Stimulated activated CD4-positive, alpha-beta T cell treated with anti-CD3 and anti-CD28 coated beads, Interleukin-1b, Interleukin-23, amount 100 ng/mL, for 48 hours (primary cell): ENCODE data around the gene CCDC112.
"Not testable (repeated sequence)": the region's sequence is repeated elsewhere in the genome, so short reads cannot be mapped to it uniquely, and the experiment has no call there.

Source experiments
- DNase-seq: peaks from one replicate; pipeline ENCODE4 v3.0.0-alpha.2; 2020

CCDC112 gene

DNA sequence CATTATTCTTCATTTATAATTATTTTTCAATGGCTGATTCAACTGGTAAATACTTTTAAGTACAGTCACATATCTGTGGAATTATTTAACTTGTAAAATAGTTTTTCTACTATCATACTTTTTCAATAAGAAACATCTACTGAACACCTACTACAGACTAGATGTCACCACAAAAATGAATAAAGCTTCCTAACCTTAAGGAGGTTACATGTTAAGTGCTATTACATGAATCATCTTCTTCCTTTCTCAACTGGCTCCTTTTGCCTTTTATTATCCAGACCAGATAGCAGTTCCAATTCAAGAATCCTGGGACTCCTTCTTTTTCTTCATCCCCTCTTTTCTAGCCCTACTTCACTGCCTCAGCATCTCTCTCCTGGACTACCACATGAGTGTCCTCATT lies 38.5 kb downstream of the CCDC112 start:
- no peak for DNase-seq

GRCh38 chr5:115249379-115249778 lies 47.1 kb downstream of the CCDC112 start:
- DNase-seq, result not testable (repeated sequence)

DNA sequence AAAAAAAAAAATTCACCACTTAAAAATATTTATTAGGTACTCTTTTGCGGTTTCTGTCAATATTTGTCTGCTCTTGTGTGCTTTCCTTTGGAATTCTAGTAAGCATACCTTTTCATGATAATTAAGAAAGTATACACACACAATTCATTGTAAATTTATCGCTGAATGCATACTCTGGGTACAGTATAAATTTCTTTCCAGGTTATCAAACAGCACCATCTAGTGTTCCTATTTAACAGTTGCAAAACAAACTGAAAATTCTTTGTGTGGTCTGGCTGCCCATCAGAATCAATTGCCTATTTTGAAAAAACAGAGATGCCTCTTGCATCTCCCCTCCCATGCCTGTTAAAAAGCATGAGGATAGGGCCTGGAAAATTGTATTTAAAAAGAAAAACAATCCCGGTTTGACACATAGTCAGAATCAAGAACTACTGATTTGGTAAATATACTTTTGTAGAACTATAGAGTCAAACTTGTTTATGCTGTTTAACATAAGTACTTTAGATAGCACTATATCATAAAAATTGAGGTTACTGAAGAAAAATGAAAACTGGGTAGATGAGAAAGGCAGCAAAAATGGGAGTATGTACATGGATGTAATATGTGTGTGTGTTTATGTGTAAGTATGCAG lies 50.0 kb downstream of the CCDC112 start:
- no peak for DNase-seq

DNA sequence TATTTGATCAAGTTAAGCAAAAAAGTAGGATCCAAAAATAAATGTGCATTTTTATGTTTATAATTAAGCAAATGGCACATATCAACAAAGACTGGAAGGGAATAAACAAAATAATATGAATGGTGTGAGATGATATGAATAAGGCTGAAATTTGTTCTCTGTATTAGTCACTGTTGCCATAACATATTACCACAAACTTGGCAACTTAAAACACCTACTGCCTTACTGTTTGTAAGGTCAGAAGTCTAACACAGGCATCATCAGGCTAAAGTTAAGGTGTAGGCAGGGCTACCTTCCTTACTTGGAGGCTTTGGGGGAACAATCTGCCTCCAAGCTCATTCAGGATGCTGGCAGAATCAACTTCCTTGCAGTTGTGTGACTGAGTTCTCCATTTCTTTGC lies 53.0 kb downstream of the CCDC112 start:
- DNase-seq, result no peak

DNA sequence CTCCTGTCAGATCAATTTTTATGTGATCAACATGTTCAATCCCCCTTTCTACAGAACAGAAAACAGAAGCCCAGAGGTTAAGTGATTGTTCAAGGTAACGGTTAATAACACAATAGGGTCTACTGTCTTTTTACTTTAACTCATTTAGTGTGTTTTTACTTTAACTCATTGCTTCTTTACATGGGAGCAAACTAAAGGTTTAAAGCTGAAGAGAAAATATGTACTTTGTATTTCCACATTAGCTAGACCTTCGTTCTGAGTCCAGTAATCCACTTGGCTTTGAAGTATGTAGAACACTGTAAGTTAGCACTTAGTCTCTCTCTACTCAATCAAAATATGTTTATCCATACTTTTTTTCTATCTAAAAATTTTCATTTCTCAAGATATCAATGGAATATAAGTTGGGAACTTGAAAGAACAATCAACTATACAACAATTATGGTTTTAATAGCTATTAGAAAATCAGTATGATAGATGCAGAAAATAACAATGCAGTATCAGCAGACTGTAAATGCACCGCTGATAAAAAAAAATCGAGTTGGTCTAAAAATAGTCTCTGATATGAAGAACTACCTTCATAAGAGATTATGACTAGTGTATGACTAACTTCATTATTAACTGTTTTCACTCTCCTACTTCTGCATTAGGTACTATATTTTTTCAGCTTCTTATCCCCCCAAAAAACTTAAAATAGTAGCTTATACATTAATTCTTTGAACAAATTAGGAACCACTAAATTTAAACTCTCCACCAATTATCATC lies 54.4 kb downstream of the CCDC112 start:
- DNase-seq, result no peak

GRCh38 chr5:115237066-115237465 lies 59.4 kb downstream of the CCDC112 start:
- no peak for DNase-seq

GRCh38 chr5:115236599-115236998 lies 59.9 kb downstream of the CCDC112 start:
- DNase-seq, result no peak

- DNase-seq, result no peak
These were observed 64.9 kb downstream of the CCDC112 start for GRCh38 chr5:115231598-115231997.

- no peak for DNase-seq
These were observed 66.8 kb downstream of the CCDC112 start for GRCh38 chr5:115229606-115230005.

- DNase-seq, result no peak
These were observed 69.2 kb downstream of the CCDC112 start for GRCh38 chr5:115227281-115227680.
